Activated effector memory CD4-positive, alpha-beta T cell treated with Interleukin-2 at 50 U/mL for 16 hours (primary cell): ENCODE measurements around the gene WARS2.

ENCODE experiments used
- DNase-seq: peaks from one replicate; pipeline ENCODE4 v3.0.0-alpha.2; 2020

Gene WARS2

DNA sequence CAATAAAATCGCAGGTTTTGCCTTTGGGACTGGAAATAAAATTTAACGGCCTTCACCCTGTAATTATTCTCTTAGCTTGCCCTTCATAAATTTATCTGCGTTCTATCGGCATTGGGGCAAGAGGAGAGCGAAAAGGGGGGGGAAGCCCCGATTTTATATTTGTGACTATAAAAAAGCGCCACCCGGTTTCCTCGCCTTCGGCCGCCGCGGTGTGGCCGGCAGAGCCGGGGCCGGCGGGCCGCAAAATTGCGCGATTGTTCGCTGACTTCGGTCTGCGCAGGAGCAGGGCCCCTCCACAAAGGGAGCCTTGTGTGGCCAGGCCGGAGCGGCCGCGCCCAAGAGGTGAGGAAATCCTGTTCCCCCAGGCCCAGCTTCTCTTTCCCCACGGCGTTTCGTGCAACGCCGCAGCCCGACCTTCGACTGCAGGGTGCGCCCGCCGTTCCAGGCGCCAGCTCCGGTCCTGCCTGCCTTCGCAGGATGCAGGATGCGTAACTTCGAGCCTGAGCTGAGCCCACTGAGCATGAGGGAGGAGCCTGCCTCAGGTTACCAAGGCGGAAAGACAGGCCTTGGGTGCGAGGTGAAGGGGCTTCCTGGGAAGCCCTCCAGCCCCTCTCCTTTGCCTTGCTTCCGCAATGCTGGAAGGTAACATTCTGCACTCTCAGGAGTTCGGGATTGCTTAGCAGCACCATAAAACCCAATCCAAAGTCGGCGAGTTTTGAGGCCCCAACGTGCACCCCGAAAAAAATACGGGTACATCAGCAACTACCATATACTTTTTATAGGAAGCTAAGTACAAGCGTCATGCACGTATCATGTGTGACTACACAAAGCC is 147.4 kb downstream of the WARS2 start:
- no peak for DNase-seq

DNA sequence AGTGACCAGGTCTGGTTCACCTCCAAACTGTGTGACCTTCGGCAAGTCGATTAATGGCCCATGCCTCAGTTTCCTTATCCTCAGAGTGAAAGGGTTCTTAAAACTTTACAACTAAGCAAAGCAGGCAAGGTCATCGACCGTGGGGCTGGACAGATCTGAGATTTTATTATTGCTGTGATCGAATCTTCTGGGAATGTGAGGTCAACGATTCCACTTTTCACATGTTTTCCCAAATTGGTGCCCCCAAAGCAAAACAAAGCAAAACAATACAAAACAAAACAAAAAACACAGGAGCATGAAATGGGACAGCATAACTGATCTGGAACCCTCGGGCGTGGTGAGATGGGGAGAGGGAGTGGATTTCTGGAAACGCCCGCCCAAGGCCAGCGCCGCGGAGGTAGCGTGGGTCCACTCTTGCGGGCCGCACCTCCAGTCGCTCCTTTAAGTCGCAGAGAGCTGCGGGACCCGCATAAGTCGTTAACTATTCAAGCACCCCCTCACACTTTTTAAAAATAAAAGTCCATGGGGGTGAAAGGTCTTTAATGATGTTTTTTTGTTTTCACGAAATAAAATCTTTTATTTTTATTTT is 148.1 kb downstream of the WARS2 start:
- DNase-seq: no peak

DNA sequence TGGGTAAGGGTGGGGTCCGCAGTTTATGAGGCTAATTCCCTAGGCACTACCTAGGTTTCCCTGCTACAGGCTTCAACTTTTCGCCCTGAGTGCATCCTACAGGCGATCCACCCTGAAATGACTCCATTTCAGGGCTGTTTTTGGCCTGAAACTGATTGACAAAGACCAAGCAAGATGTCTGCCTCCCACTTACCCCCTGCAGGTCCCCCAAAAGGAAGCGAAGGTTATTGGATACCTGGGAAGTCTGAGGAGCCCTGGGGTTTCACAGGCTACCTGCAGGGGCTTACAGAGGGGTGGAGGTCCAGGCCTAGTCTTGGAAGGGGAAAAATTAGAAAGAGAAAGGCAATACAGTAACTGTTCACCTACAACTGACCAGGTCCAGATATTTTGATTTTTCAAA is 149.0 kb downstream of the WARS2 start:
- DNase-seq: no peak

DNA sequence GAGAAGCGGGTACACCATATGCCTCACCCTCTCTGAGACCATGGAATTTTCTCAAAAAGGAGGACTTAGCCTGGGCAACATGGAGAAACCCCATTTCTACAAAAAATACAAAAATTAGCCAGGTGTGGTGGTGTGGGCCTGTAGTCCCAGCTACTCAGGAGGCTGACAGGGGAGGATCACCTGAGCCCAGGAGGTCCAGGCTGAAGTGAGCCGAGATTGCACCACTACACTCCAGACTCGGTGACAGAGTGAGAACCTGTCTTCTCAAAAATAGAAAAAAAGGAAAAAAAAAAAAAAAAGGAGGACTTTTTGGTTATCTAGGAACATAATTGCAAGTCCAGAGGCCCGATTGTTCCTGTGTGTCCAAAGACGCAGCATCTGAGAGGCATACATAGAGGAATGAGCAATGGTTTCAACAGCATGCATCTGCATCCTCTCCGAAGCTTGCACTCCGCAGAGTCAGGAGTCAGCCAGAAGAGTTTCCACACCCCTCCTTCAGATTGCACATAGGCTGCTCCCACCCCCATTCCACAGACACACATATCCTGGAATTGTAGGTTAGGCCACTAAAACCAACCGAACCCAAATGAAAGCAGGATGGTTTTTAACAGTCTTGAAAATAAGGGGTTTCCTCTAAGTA is 149.8 kb downstream of the WARS2 start:
- DNase-seq: no peak

DNA sequence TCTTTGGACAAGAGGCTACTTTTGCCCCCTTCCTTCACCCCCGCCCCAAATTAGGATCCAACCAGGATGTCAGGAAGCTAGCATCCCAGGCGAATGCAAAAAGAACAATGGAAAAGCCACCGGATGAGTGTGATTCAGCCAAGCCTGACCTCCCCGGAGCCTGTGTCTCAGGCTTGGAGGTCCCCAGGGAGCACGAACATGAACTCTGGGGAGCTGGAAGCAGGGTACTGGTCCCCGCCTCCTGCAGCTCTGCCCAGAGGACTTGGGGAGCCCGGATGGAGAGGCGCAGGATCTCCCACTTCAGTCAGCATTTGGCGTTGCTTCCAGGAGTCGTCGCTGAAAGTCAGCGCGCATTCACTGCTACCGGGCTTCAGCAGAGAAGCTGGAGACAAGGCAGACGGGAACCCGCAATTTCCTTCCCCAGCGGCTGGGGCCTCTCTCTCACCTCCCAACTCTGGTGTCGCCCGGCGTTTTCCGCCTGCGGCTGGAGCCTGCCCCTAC is 150.5 kb downstream of the WARS2 start:
- no peak for DNase-seq

DNA sequence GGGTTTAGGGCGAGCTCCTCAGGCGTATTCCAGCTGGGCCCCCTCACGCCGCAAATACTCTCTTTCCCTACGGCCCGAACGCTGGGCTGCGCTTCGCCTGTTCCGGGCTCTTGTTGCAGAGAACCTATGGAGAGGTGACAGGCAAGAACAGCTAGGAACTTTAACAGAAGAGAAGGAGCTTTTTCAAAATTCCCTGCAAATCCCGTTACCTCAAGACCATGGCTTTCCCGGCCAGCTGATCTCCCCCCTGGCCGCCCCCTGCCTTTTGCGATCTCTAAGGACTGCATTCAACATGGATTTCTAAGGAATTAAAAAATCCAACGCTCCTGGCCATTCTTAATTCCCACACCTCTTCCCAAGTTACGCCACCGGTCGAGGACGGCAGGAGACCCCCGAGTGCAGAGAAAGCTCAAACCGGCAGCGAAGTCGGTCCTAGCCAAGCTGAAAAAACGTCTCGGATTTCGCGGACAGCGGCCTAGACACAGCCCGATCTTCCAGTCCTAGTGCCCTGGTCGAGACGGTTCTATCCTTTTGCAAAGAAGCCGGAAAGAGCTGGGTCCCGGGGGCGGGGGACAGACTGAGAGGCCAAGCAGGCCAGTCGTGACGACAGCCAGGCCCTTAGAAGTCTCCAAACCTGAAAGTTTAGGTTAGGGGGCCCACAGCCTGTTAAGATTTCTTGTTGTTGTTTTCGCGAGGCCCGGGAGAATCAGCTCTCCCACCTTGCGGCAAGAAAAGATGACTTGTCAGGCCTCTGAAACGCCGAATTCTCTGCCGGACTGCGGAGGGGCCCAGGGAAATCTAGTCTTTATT is 151.2 kb downstream of the WARS2 start:
- DNase-seq: no peak

DNA sequence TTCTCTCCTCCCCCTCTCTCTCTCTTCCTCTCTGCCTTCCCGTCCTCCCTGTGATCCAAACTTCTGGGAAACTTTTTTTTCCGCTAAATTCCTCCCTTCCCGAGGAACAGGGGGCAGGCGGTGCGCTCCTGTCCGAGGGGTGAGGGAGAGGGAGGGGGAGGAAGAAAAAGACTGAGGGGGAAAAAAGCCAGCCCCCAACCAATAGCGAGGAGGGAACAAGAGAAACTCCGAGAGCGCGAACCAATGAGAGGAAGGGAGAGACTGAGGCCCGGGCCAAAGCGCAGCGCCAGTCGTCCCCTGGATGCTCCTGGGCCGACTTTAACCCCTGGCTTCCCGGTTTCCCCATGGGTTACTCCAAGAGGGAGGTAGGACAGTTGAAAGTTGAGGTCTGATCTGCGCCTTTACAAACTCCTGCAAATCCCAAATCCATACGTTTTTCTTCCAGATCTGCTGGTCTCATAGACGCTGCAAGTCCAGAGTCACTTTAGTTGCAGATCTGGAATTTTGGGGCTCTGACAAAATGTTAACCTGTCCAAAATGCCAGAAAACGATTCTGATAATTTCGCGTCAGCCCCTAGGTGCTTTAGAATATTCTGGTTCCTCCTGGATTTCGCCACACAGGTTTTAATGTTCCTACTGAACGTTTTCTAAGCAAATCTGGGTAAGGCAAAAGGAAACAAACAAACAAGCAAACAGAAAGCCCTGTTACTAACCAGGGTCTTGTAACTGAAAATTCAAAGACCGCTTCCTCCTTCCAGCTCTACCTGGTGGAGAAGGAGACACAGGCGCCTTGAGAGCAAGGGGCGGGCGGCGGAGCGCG is 152.1 kb downstream of the WARS2 start, which contains the start of gene TBX15:
Gene TBX15, minus strand, starts transcription at position 158 of the 820 bp plus-strand sequence. CDS start 548 bp downstream, outside the sequence.
- no peak for DNase-seq

DNA sequence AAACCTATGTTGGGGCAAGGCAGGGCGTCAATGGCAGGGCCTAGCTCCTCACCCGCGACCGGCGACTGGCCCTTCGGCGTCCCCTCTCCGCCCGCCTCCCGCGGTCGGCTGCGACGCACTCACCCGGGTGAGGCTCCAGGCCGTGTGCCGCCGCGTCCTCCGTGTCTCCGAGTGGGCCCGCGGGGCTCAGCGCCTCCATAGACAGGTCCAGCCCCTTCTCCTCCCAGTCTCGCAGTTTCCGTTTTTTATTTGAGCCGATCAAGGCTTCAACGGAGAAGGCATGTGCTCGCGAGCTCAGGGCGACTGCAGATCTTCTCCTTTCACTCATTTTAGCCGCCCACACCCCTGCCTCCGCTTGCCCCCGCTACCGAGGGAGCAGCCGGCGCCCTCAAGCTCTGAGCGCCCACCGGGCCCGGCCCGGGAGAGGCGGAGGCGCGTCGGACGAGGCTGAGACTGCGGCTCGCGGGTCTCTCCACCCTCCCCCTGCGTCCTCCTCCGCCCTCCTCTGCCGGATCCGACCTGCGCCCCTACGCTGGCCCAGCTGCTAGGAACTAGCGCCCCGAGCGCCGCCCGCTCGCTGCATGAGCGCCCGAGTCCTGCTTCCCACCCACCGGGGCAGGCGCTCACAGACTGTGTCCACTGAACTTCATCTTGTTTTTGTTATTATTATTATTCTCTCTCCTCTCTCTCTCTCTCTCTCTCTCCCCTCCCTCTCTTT is 152.8 kb downstream of the WARS2 start:
- no peak for DNase-seq

DNA sequence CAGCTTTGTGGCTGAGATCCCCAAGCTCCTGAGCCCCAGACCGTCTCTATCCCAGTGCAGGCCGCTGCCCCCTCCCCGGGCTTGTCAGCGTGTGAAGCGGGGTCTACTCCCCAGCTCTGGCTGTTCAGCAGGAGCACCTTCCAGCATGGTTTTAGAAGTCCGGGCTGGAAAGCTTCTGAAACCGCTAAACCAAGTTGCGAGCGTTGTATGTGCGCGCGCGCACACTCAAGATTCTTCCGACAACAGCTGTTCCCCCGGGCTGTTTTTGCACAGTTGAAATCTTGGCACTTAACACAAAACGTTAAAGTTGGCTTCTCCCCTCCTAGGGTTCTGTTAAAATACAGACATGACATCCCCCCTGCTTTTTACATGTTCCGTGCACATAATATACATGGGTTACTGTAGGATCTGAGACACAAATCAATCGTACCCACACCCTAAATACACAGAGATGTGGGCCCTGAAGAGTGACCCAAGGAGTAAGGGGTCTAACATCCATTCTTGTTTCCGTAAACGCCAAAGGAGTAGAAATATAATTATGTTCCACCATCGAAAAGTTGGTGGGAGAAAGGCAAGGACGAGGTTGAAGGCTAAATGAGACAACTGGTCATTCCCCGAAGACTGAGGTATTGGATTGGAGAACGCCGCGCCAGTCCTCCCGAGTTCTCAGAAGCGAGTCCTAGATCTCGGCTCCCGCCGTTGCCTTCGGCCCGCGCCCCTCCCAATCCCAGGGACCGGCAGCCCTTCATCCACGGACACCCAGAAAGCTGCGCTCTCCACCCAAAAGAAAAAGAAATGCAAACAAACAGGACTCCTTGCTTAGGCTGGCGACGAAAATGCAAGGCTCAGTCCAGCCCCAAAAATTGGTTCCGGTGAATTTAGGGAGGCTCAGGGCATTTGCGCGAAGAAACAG is 153.6 kb downstream of the WARS2 start:
- no peak for DNase-seq

DNA sequence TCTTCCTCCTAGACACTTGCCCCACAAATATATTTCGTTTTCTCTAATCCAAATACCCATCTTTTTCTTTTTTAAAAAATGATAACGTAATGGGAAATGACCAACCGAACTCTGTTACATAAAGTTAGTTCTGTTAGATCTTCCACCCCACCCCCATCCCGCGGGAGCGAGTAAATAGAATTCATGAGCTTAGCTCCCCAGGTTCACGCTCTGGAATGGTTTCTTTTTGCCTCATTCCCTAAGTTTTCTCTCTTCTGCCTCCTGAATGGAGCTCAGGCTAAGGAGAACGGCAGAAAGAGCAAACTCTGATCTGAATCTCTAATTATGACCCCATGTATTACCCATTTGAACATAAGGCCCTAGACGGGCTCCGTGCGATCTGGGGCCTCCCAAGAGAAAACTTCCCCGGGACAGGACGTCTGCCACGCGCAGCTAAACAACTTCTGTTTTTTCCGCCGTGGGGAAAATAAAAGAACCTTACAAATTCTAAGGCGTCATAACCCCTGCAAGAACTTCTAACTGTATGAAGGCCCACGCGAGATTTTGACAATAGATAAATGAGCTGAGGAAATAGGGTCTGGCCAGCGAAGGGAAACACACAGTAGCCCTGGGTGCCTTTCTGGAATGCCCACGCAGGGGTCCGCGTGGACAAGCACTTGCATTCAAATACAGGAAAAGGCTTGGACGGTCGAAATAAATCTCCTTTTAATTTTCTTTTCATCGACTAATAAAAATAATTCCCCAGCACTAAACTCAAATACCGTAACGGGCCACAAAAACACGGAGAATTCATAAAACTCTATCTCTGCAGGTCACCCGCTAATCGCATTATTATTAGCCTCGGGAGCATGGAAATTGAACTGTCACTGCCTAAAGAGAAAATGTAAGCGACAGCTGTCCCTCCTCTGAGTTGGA is 154.6 kb downstream of the WARS2 start:
- DNase-seq: no peak

DNA sequence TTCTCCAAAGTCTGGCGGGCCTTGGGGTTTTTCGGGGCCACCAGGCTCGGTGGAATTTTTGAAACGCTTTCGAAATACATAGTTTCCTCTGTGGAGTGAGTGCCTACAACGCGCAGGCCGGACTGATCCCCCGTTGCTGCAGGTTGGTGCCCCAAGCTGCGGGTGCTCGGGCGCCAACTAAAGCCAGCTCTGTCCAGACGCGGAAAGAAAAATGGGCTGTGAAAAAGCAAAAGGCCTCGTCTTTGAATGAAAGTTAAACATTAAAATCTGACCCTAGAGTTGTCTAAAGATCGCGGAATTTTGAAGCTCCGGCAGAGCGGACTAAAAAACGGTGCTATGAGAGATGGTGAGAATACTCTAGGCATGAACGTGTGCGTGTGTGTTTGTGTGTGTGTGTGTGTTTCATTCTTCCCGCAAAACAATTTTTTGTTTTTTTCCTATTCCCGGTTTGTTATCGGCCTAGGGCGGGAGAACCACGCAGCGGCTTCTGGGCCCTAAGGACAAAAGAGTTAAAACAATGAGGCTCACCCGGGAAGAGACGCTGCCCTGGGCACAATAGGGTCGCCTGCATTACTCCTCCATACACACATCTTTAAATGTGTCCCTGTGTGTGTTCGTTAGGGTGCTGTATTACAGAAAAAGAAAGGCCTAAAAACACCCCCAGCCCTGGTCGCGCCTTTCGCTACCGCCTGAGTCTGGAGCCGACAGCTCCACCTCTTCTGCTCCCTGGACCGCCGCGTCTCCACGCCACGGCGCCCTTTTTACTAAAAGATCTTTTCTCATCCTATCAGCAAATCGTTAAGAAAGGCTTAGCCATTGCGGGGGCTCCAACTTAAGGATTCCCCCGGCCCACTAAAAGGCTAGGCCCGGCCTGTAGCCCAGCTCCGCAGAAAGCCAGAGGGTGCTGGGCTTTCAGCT is 155.5 kb downstream of the WARS2 start:
- no peak for DNase-seq

DNA sequence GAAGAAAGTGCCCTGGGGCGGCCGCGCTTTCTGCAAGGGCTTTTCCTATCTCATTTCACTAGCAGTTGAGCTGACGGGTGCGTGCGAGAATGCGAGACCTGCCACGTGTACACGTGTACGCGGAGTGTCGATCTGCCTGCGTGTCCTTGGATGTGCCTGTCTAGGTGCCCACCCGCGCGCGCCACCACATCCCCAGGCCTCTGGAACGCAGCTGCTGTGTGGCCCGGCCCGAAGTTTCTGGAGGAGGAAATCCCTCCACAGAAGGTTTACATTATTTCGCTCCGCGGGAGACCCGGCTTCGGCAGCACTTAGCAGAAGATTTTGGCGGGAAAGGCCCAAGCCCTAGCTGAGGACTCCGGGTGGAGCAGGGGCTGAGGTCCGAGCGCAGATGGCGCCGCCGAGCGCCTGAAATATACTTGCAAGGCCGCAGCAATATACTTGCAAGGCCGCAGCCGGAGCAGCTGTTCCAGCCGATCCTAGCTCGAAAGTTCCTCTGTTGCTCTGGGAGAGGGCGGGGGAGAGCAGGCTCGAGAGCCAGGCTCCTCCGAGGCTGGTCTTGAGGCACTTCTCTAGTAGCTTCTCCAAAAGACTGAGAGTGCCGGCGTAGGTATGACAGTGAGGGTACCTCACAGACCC is 156.2 kb downstream of the WARS2 start:
- no peak for DNase-seq

DNA sequence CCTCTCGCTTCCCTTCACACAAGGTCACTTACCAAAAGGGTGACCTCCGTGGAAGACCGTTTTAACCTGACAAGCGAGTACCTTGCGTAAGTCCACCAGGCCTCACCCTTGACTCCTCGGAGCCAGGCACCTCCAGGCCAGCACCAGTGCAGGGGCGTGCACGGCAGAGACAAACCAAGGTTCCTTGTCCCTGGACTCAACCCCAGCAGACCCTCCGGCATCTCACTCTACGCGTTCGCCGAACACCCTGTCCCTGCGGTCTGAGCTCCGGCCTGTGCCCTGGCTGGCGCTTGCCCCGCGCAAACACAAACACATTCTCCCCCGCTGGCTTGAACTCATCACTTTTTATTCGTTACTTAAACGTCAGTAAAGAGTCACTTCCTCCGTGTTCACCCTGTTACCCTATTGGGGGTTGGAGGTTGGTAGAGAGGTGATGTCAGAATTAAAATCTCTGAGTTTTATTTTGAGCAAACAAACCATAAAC is 156.9 kb downstream of the WARS2 start:
- no peak for DNase-seq

DNA sequence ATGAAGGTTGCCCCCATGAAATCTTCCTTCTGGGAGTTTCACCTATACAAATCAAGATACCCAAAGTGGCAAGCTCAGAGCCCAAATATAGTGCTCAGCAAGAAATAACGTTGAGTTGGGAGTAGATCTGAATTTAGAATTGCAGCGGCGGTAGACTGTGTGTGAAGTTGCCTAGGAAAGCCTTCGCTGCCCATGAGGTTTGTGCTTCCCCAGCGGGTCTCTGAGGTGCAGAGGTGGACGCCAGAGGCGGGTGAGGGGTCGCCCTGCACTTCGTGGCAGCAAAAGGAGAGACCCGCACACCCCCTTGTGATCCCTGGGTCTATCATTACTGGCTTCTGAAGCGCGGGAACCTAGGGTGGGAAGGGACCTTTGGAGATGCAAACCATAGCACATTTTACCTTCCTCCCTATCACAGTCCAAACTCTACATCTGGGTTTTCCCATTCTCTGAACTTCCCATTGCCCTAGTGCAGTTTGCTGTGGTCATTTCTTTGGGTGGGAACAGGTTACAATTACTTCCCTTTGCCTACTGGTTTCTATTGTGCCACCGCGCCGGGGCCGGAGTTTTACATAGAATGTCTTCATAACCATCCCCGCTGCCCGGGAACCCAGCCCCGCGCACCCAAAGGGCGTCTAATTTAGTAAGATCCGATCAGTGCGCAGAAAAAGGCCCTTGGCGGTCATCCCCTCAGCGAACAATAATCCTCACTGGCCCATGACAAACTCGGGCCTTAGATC is 157.5 kb downstream of the WARS2 start:
- DNase-seq: no peak

DNA sequence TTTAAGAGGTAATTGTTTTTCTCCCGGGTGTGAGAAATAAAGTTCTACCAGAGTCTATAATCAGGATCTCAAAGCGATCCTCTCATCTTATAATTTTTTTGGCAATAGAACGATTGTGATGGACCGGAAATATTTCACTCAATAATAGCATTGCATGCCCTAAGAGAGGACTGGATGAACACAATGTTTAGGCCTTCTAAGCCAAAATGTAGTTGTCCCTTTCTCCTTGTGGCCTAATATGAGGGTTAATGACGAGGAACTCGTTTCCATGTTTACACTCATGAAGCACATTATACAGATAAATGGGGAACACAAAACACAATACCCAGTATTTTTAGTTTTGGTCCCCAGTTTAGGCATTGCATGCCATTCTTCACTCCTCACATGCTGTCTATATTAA is 158.2 kb downstream of the WARS2 start:
- no peak for DNase-seq

DNA sequence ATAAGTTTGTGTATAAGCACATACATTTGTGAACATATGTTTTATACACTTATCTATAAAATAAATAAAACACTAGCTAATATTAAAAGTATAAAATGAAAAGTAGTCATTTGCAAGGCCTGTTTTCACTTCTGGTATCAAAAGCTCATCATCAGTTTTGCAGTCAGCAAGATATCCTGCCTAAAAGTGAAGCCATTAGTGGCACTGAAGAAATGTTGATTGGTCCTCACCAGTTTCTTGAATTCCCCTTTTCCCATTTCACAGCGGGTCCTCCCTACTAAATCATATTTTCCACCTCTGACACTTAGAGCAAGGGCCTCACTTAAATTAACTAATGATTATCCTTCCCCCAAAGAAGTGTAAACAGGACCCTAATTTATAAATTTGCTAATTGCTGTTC is 159.0 kb downstream of the WARS2 start:
- no peak for DNase-seq
